CMK (cell line): Measurements from ENCODE around the gene EGR4.

Experiments
- DNase-seq: peaks from one replicate; pipeline ENCODE4 v3.0.0-alpha.2; 2010; ENCODE audit warnings: low read depth

Gene EGR4

GRCh38 chr2:73290049-73290839 is 3.1 kb downstream of the EGR4 start:
- DNase-seq = peak; percentile 31

GRCh38 chr2:73289304-73289703 is 4.0 kb downstream of the EGR4 start:
- no peak for DNase-seq

GRCh38 chr2:73286134-73286655 is 7.2 kb downstream of the EGR4 start:
- DNase-seq = no peak

GRCh38 chr2:73285159-73285739 is 8.1 kb downstream of the EGR4 start:
- peak; percentile 60 for DNase-seq

- DNase-seq = peak; percentile 81
These were observed 8.8 kb downstream of the EGR4 start, which contains the start of gene FBXO41 for GRCh38 chr2:73284296-73285158. Gene FBXO41 (minus strand): TSS chr2:73284478. CDS start chr2:73269630, 14,848 bp downstream.

GRCh38 chr2:73283545-73284295 is 9.6 kb downstream of the EGR4 start:
- peak; percentile 34 for DNase-seq

- DNase-seq = no peak
These were observed 10.3 kb downstream of the EGR4 start for GRCh38 chr2:73282924-73283544.

GRCh38 chr2:73281244-73281643 is 12.1 kb downstream of the EGR4 start:
- no peak for DNase-seq

GRCh38 chr2:73279852-73280251 is 13.5 kb downstream of the EGR4 start:
- no peak for DNase-seq

GRCh38 chr2:73272270-73272669 is 21.1 kb downstream of the EGR4 start:
- no peak for DNase-seq

GRCh38 chr2:73269686-73270465 is 23.5 kb downstream of the EGR4 start:
- no peak for DNase-seq

GRCh38 chr2:73268830-73269685 is 24.3 kb downstream of the EGR4 start:
- DNase-seq = no peak

- no peak for DNase-seq
These were observed 24.9 kb downstream of the EGR4 start for GRCh38 chr2:73268366-73268829.

- no peak for DNase-seq
These were observed 26.3 kb downstream of the EGR4 start for GRCh38 chr2:73267008-73267407.

GRCh38 chr2:73266061-73266901 is 27.1 kb downstream of the EGR4 start:
- no peak for DNase-seq

GRCh38 chr2:73265298-73266060 is 27.9 kb downstream of the EGR4 start:
- DNase-seq = no peak

GRCh38 chr2:73264783-73265182 is 28.6 kb downstream of the EGR4 start:
- DNase-seq = no peak

GRCh38 chr2:73264332-73264606 is 29.1 kb downstream of the EGR4 start:
- DNase-seq = no peak
